DND-41 (cell line): Measurements from ENCODE around the gene ARHGEF7.

Experiments used
- ATAC-seq: fragments of 200-7000 bp; cut with Tn5 transposase; 3 replicates; pipeline ENCODE4 v1.9.1; 2021; ENCODE audit warnings: low read depth; ENCODE audit not compliant: insufficient read depth
- DNase-seq: peaks from one replicate; pipeline ENCODE4 v3.0.0-alpha.2; 2020
- H2AFZ ChIP-seq: 2 replicates; pipeline ENCODE4 v1.6.0; 2012; ENCODE audit warnings: low read depth, low read length
- H3K27ac ChIP-seq: 2 replicates; pipeline ENCODE4 v1.5.1; 2012; ENCODE audit warnings: low read length, inconsistent platforms
- H3K27me3 ChIP-seq: fragments of 200-600 bp; sonication (generic); 2 replicates; pipeline ENCODE4 v1.6.0; 2012; ENCODE audit warnings: low read length, mild to moderate bottlenecking, inconsistent platforms; ENCODE audit not compliant: insufficient read depth, poor library complexity
- H3K36me3 ChIP-seq: 2 replicates; pipeline ENCODE4 v1.5.1; 2012; ENCODE audit warnings: low read length, inconsistent platforms; ENCODE audit not compliant: insufficient read depth
- H3K4me1 ChIP-seq: 2 replicates; pipeline ENCODE4 v1.5.1; 2012; ENCODE audit warnings: mild to moderate bottlenecking, low read length; ENCODE audit not compliant: insufficient read depth
- H3K4me2 ChIP-seq: 2 replicates; pipeline ENCODE4 v1.6.0; 2012; ENCODE audit warnings: mild to moderate bottlenecking, moderate library complexity, low read length, inconsistent platforms; ENCODE audit not compliant: insufficient read depth
- H3K4me3 ChIP-seq, 2 experiments: fragments of 200-600 bp in 1 of 2; shearing (Covaris generic) in 1 of 2; 2 replicates each; pipeline ENCODE4 v1.5.1; 2012 to 2016; ENCODE audit warnings: inconsistent platforms in 2 of 2, low read length in 2 of 2, mild to moderate bottlenecking in 2 of 2, low read depth in 1 of 2, moderate library complexity in 1 of 2
- H3K79me2 ChIP-seq: 2 replicates; pipeline ENCODE4 v1.6.0; 2012; ENCODE audit warnings: low read length, inconsistent platforms; ENCODE audit not compliant: insufficient read depth
- H3K9ac ChIP-seq: 2 replicates; pipeline ENCODE4 v1.6.0; 2012; ENCODE audit warnings: low read depth, mild to moderate bottlenecking, inconsistent platforms, low read length, moderate library complexity
- H3K9me3 ChIP-seq: 2 replicates; pipeline ENCODE4 v1.5.1; 2012; ENCODE audit warnings: low read length, moderate library complexity, mild to moderate bottlenecking, inconsistent platforms; ENCODE audit not compliant: insufficient read depth, severe bottlenecking
- H4K20me1 ChIP-seq: 2 replicates; pipeline ENCODE4 v1.6.0; 2012; ENCODE audit warnings: low read length; ENCODE audit not compliant: insufficient read depth
- EZH2 ChIP-seq: IDR thresholded peaks from 3 replicates; pipeline ENCODE4 v1.6.1; 2012; ENCODE audit warnings: borderline replicate concordance, low read depth, mild to moderate bottlenecking, moderate library complexity, low read length, inconsistent platforms; ENCODE audit not compliant: severe bottlenecking
- TF ChIP-seq, protein P1 (sequence below): IDR thresholded peaks from 2 replicates; pipeline ENCODE4 v1.5.1; 2012; ENCODE audit warnings: borderline replicate concordance, low read length, moderate library complexity, mild to moderate bottlenecking; ENCODE audit not compliant: poor library complexity, severe bottlenecking; ENCODE audit errors: extremely low read depth

ARHGEF7 gene

DNA sequence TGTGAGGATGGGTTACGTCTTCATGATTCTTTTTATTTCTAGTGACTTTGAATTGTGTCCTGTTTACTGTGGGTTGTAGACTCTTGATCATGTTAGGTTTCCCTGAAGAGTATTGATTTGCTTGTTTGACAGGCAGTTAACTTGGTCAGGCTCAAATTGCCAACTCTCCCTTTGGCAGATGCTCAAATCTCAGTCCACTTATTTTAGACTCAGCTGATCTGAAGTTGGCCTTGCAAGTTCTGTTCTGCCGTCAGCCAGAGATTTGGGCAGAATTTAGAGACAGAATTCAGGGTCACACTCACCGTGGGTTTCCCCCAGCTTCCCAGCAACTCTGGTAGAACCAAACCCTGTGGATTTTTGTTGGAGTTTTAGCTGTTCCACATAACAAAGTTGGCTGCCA, 133.7 kb downstream of the ARHGEF7 start:
- H3K4me3 ChIP-seq: no peak overlapping the region
- H3K9me3 ChIP-seq: no peaks in the 10 kb centered on the region
- H3K4me1 ChIP-seq: no peaks in the 10 kb centered on the region
- H3K4me2 ChIP-seq: no peak overlapping the region
- H3K9ac ChIP-seq: no peak overlapping the region
- ATAC-seq: no peak
- peaks cover 100% of the 10 kb centered on the region for H3K36me3 ChIP-seq
- H3K27ac ChIP-seq: no peak overlapping the region
- H2AFZ ChIP-seq: no peak overlapping the region
- peaks cover 36% of the 10 kb centered on the region for H4K20me1 ChIP-seq
- no peak for DNase-seq
- H3K79me2 ChIP-seq: peaks cover 80% of the 10 kb centered on the region
- no peaks in the 10 kb centered on the region for H3K27me3 ChIP-seq
- TF ChIP-seq, protein P1, sequence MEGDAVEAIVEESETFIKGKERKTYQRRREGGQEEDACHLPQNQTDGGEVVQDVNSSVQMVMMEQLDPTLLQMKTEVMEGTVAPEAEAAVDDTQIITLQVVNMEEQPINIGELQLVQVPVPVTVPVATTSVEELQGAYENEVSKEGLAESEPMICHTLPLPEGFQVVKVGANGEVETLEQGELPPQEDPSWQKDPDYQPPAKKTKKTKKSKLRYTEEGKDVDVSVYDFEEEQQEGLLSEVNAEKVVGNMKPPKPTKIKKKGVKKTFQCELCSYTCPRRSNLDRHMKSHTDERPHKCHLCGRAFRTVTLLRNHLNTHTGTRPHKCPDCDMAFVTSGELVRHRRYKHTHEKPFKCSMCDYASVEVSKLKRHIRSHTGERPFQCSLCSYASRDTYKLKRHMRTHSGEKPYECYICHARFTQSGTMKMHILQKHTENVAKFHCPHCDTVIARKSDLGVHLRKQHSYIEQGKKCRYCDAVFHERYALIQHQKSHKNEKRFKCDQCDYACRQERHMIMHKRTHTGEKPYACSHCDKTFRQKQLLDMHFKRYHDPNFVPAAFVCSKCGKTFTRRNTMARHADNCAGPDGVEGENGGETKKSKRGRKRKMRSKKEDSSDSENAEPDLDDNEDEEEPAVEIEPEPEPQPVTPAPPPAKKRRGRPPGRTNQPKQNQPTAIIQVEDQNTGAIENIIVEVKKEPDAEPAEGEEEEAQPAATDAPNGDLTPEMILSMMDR: no peak
- TF ChIP-seq EZH2: no peak

DNA sequence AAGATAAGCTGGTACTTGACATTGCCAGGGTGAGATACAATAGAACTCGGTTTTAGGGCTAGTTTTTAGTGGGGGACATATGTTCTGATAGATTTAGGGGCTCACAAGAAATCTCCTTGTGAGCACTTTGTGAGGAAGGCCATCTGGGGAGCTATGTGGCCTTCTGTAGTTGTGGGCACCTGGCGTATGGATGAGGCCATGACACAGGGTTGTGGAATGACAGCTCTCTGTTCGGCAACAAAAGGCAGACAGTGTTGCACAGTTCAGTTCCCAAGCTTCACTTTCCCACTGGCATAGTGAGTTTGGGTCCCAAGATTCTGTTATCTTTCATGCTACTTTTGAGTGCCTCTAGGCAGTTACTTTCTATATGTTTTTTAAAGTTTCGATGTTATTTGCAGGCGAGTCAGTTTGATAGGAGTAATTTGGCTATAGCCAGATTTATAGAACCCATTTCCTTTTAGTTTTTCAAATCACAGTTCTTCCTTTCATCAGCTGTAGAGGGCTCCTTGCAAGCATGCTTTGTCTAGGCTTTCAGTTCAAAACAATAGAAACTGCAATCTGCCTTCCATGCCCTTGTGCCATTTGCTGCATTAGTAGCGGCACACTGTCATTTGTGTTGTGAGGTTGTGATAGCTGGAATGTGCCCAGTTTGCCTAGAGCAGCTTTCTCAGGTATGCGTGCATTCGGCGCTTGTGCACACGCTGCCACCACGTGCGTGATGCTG, 134.7 kb downstream of the ARHGEF7 start:
- H3K27ac ChIP-seq: no peak overlapping the region
- no peak overlapping the region for H3K9ac ChIP-seq
- no peaks in the 10 kb centered on the region for H3K27me3 ChIP-seq
- H3K9me3 ChIP-seq: no peaks in the 10 kb centered on the region
- no peak overlapping the region for H3K4me2 ChIP-seq
- no peaks in the 10 kb centered on the region for H3K4me1 ChIP-seq
- H3K4me3 ChIP-seq: no peak overlapping the region
- peaks cover 37% of the 10 kb centered on the region for H4K20me1 ChIP-seq
- no peak overlapping the region for H2AFZ ChIP-seq
- TF ChIP-seq, protein P1: no peak
- TF ChIP-seq EZH2: no peak
- no peak for DNase-seq
- H3K36me3 ChIP-seq: peaks cover 97% of the 10 kb centered on the region
- no peak for ATAC-seq
- peaks cover 78% of the 10 kb centered on the region for H3K79me2 ChIP-seq

DNA sequence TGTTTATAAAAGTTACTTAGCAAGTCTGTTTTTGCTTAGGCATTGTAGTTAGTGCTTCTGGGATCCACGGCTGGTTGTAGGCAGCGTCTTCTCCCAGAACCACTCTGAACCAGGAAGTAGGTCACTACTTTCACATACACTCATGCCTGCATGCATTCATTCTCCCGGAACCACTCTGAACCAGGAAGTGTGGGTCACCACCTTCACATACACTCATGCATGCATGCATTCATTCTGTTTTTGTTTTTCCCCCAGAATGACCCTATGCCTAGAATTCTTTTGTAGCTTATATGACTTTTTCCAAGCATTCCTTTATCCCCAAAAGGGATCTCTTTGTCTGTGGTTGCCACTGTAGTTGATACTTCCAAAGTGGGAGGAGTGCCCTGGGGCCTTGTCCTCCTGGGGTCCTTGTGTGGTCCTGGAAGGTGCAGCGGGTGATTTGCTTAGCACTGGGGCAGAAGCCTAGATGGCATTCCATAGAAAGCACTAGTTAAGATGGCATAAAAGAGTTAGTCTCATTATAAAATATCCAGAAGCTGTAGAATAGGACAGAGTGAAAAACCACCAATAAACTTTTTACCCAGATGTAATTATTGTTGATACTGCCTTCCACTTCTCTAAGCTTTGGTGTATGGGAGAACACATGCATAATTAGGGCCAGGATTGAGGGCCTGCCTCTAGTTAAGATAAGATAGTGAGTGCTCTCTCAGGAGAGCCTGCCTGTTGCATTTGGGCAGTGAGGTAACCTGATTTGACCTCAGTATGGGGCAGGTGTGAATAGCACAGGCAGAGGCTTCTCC, 136.7 kb downstream of the ARHGEF7 start:
- Histone ChIP-seq H3K27ac (no peak overlapping the region), H3K4me3 (no peak overlapping the region), H3K4me1 (no peaks in the 10 kb centered on the region), H3K27me3 (no peaks in the 10 kb centered on the region), H4K20me1 (peaks cover 34% of the 10 kb centered on the region), H3K36me3 (peaks cover 94% of the 10 kb centered on the region), H3K9ac (no peak overlapping the region), H3K9me3 (no peaks in the 10 kb centered on the region), H3K79me2 (peaks cover 79% of the 10 kb centered on the region), H2AFZ (no peak overlapping the region), H3K4me2 (no peak overlapping the region)
- ATAC-seq (no peak), DNase-seq (no peak)
- TF ChIP-seq EZH2: no peak
- TF ChIP-seq, protein P1: no peak
